ENCODE results near the gene FARSB.
A peak's percentile ranks its signal among the peaks of the same experiment; 100 is the strongest.

Gene FARSB

DNA sequence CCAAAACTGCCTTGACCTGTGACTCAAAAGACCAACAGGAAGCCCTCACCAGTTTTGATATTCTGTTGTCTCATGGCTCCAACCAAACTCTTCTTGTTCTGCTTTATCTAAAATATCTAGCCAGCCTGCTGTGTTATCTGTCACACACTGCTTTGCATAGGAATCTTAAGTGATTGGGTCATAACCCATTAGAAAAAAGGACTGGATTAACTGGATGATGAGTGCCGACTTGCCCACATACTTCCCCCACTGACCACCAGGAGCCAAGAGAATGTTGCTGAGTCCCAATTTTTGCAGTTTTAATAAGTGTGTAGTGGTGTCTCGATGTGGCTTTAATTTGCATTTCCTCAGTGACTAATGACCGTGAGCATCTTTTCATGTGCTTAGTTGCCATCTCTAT is 22.1 kb upstream of the FARSB start:
- no peak for DNase-seq (ENCODE audit: extremely low spot score)
- TF ChIP-seq, protein P1, sequence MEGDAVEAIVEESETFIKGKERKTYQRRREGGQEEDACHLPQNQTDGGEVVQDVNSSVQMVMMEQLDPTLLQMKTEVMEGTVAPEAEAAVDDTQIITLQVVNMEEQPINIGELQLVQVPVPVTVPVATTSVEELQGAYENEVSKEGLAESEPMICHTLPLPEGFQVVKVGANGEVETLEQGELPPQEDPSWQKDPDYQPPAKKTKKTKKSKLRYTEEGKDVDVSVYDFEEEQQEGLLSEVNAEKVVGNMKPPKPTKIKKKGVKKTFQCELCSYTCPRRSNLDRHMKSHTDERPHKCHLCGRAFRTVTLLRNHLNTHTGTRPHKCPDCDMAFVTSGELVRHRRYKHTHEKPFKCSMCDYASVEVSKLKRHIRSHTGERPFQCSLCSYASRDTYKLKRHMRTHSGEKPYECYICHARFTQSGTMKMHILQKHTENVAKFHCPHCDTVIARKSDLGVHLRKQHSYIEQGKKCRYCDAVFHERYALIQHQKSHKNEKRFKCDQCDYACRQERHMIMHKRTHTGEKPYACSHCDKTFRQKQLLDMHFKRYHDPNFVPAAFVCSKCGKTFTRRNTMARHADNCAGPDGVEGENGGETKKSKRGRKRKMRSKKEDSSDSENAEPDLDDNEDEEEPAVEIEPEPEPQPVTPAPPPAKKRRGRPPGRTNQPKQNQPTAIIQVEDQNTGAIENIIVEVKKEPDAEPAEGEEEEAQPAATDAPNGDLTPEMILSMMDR (IDR thresholded peaks at IDR 0.05; ENCODE audit: control extremely low read depth, extremely low read depth, low read depth, missing control alignments), result no peak
- POLR2A ChIA-PET, result no interaction called here
- CTCF ChIA-PET, result interaction anchor here (1.7 to 3.2 kb wide), 4 partner anchors 13 to 225 kb away, joined by 3 to 16 read pairs (median 5); no protein-coding TSS in a partner anchor

GRCh38 chr2:222673883-222674282 is 18.0 kb upstream of the FARSB start:
- no peak for DNase-seq (ENCODE audit: extremely low spot score)
- ChIA-PET CTCF (no interaction called here), POLR2A (no interaction called here)
- TF ChIP-seq, protein P1 (IDR thresholded peaks at IDR 0.05; ENCODE audit: control extremely low read depth, extremely low read depth, low read depth, missing control alignments), result no peak

DNA sequence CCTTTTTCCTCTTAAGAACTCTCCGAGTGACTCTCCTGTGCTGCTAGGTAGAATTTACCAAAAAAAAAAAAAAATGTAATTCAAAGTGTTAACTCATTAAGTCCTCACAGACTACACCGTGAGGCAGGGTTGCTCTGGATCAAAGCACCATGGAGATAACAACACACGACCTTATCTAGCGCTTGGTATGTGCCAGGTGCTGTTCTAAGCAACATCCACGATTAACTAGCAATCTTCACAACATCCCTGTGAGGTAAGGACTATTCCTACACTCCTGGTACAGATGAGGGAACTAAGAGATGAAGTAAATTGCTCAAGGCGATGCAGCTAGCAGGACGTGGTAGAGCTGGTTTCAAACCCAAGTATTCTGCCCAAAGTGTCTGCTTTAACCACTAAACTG is 17.4 kb upstream of the FARSB start:
- DNase-seq (ENCODE audit: extremely low spot score), result no peak
- ChIA-PET POLR2A (no interaction called here), CTCF (no interaction called here)
- TF ChIP-seq, protein P1 (IDR thresholded peaks at IDR 0.05; ENCODE audit: control extremely low read depth, extremely low read depth, low read depth, missing control alignments), result no peak

DNA sequence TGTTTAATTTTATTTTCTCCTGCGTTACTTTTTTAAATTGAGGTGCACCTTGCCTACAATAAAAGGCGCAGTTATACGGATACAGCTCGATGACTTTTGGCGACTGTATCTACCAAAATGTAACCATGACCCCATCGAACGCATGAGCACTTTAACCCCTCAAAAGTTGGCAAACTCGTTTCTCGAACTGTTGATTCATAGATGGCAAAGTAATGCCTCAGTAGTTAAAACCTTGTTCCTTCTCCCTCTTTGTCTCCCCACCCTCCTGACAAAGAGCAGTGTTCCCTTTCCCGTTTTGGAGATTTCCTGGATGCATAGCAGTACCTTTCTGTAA is 16.1 kb upstream of the FARSB start:
- CTCF ChIA-PET, result interaction anchor here (1.8 to 2.6 kb wide), 3 partner anchors 11 to 37 kb away, joined by 4 to 12 read pairs (median 6); no protein-coding TSS in a partner anchor
- POLR2A ChIA-PET, result no interaction called here
- DNase-seq (ENCODE audit: extremely low spot score), result no peak
- TF ChIP-seq, protein P1 (IDR thresholded peaks at IDR 0.05; ENCODE audit: control extremely low read depth, extremely low read depth, low read depth, missing control alignments), result no peak

GRCh38 chr2:222671259-222672067 is 15.6 kb upstream of the FARSB start, which contains the start of gene MOGAT1:
Gene MOGAT1, plus strand, starts transcription at chr2:222671658. Its CDS starts 128 bp downstream, at chr2:222671786.
- DNase-seq (ENCODE audit: extremely low spot score), result peak; percentile 26
- TF ChIP-seq, protein P1 (IDR thresholded peaks at IDR 0.05; ENCODE audit: control extremely low read depth, extremely low read depth, low read depth, missing control alignments), result no peak
- POLR2A ChIA-PET, result no interaction called here
- CTCF ChIA-PET, result interaction anchor here (1.8 to 2.6 kb wide), 3 partner anchors 10 to 38 kb away, joined by 4 to 12 read pairs (median 6); no protein-coding TSS in a partner anchor

GRCh38 chr2:222670191-222671038 is 14.5 kb upstream of the FARSB start:
- no peak for DNase-seq (ENCODE audit: extremely low spot score)
- POLR2A ChIA-PET, result no interaction called here
- TF ChIP-seq, protein P1 (IDR thresholded peaks at IDR 0.05; ENCODE audit: control extremely low read depth, extremely low read depth, low read depth, missing control alignments), result no peak
- CTCF ChIA-PET, result interaction anchor here (1.8 to 2.6 kb wide), 3 partner anchors 9 to 39 kb away, joined by 4 to 12 read pairs (median 6); no protein-coding TSS in a partner anchor
